GM21528 (cell line): ENCODE measurements around the gene CEP85L.

Experiments used
- ATAC-seq: cut with Tn5 transposase; IDR thresholded peaks from one replicate; pipeline ENCODE4 v1.9.1; 2021; ENCODE audit warnings: mild to moderate bottlenecking, moderate library complexity; ENCODE audit not compliant: unreplicated experiment, low FRiP score

CEP85L gene

GRCh38 chr6:118651282-118652050, at the start of gene CEP85L:
TSS of gene CEP85L (minus strand) at chr6:118651591. CDS start at chr6:118651269, 322 bp downstream.
- peak; percentile 90 for ATAC-seq

GRCh38 chr6:118700531-118700930, 49.1 kb upstream of the CEP85L start:
- ATAC-seq = no peak

- ATAC-seq = no peak
These were observed 46.2 kb upstream of the CEP85L start for GRCh38 chr6:118697554-118697953.

- ATAC-seq = no peak
These were observed 44.9 kb upstream of the CEP85L start for GRCh38 chr6:118696271-118696670.

- no peak for ATAC-seq
These were observed 42.2 kb upstream of the CEP85L start for GRCh38 chr6:118693562-118693961.

GRCh38 chr6:118685823-118686449, 34.5 kb upstream of the CEP85L start:
- no peak for ATAC-seq

- ATAC-seq = no peak
These were observed 32.8 kb upstream of the CEP85L start for GRCh38 chr6:118683881-118684872.

- no peak for ATAC-seq
These were observed 29.2 kb upstream of the CEP85L start for GRCh38 chr6:118680452-118681095.

- ATAC-seq = no peak
These were observed 28.0 kb upstream of the CEP85L start for GRCh38 chr6:118679327-118679901.

- no peak for ATAC-seq
These were observed 27.5 kb upstream of the CEP85L start for GRCh38 chr6:118678866-118679265.

GRCh38 chr6:118677193-118677592, 25.8 kb upstream of the CEP85L start:
- ATAC-seq = no peak

- no peak for ATAC-seq
These were observed 23.8 kb upstream of the CEP85L start for GRCh38 chr6:118675225-118675624.

GRCh38 chr6:118674772-118675171, 23.4 kb upstream of the CEP85L start:
- ATAC-seq = no peak

GRCh38 chr6:118672678-118673077, 21.3 kb upstream of the CEP85L start:
- ATAC-seq = no peak

GRCh38 chr6:118669561-118669960, 18.2 kb upstream of the CEP85L start:
- no peak for ATAC-seq

- ATAC-seq = no peak
These were observed 17.5 kb upstream of the CEP85L start for GRCh38 chr6:118668761-118669385.

GRCh38 chr6:118667988-118668387, 16.6 kb upstream of the CEP85L start:
- ATAC-seq = no peak

- no peak for ATAC-seq
These were observed 13.6 kb upstream of the CEP85L start for GRCh38 chr6:118665011-118665410.
